ENCODE data around the gene NUPR2.
A peak's percentile ranks its signal among the peaks of the same experiment; 100 is the strongest.
"Not testable (repeated sequence)": the region's sequence is repeated elsewhere in the genome, so short reads cannot be mapped to it uniquely, and the experiment has no call there.

NUPR2 gene

GRCh38 chr7:56087445-56087844 is 28.8 kb downstream of the NUPR2 start:
- no peak for DNase-seq (ENCODE audit: extremely low read depth in 1 of 2, low read depth in 1 of 2)

- no peak for DNase-seq (ENCODE audit: extremely low read depth in 1 of 2, low read depth in 1 of 2)
Measured at GRCh38 chr7:56086761-56087160, 29.5 kb downstream of the NUPR2 start.

GRCh38 chr7:56083150-56083785 is 32.9 kb downstream of the NUPR2 start:
- no peak for DNase-seq (ENCODE audit: extremely low read depth in 1 of 2, low read depth in 1 of 2)

- no peak for DNase-seq (ENCODE audit: extremely low read depth in 1 of 2, low read depth in 1 of 2)
Measured at GRCh38 chr7:56081626-56082340, 34.4 kb downstream of the NUPR2 start.

GRCh38 chr7:56080726-56081435 is 35.3 kb downstream of the NUPR2 start:
- not testable (repeated sequence) for DNase-seq (ENCODE audit: extremely low read depth in 1 of 2, low read depth in 1 of 2)

- DNase-seq (ENCODE audit: extremely low read depth in 1 of 2, low read depth in 1 of 2), result no peak
Measured at GRCh38 chr7:56079450-56080185, 36.6 kb downstream of the NUPR2 start.

- no peak for DNase-seq (ENCODE audit: extremely low read depth in 1 of 2, low read depth in 1 of 2)
Measured at GRCh38 chr7:56078196-56078595, 38.0 kb downstream of the NUPR2 start.

GRCh38 chr7:56077681-56078080 is 38.5 kb downstream of the NUPR2 start:
- no peak for DNase-seq (ENCODE audit: extremely low read depth in 1 of 2, low read depth in 1 of 2)

GRCh38 chr7:56074371-56074791 is 41.8 kb downstream of the NUPR2 start:
- DNase-seq (ENCODE audit: extremely low read depth in 1 of 2, low read depth in 1 of 2), result peak; percentile 29 to 32

GRCh38 chr7:56066376-56066775 is 49.8 kb downstream of the NUPR2 start:
- DNase-seq (ENCODE audit: extremely low read depth in 1 of 2, low read depth in 1 of 2), result not testable (repeated sequence)
